ENCODE measurements around the gene BABAM2. TPM values are rescaled to one million over a fixed set of nuclear protein-coding genes. Genes with fewer than 3 reads are reported as not detected.

The BABAM2 gene
- total and polyA plus RNA-seq, 4 donors, result 9.9 to 17.0 (median 13.9) TPM

DNA sequence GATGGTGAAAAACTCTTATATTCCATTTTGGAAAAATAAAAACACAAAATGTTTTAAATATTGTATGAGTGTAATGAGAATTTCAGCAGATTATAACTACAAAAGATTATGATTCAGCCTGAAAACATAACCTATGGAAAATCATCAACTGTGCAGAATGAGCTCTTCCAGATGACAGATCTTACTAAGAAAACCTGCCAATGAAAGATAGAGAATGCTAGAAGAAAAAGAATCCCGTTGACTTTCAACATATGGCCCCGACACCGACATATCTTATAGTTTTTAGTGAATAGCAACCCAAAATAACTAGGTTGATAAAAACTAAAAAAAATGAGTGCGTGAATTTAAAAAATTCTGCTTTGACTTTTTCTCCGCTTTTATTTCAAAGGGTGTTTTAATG, 178.0 kb downstream of the BABAM2 start:
- Histone ChIP-seq H3K4me3 (ENCODE audit: low read depth in 1 of 3, low read length in 3 of 3) (no peak overlapping the region), H3K4me1 (ENCODE audit: control insufficient read depth in 4 of 4, insufficient read depth in 4 of 4, low read length in 3 of 4) (no peaks in the 10 kb centered on the region), H3K27ac (ENCODE audit: low read depth in 1 of 2, low read length in 2 of 2) (no peak overlapping the region), H3K9ac (ENCODE audit: low read depth in 1 of 2, low read length in 2 of 2) (no peak overlapping the region), H3K9me3 (ENCODE audit: control insufficient read depth in 4 of 4, low read length in 3 of 4) (no peaks in the 10 kb centered on the region), H3K27me3 (ENCODE audit: control insufficient read depth in 4 of 4, insufficient read depth in 4 of 4, low read length in 3 of 4) (no peaks in the 10 kb centered on the region), H3K36me3 (ENCODE audit: control insufficient read depth in 4 of 4, insufficient read depth in 3 of 4, low read depth in 1 of 4, low read length in 3 of 4) (no peaks in the 10 kb centered on the region)
- no peak for DNase-seq (ENCODE audit: low spot score)
- TF ChIP-seq EGR1 (IDR thresholded peaks at IDR 0.05; ENCODE audit: low read depth in 2 of 2) (no peak), HNF4A (conservative IDR thresholded peaks at IDR 0.05) (no peak), FOXA2 (IDR thresholded peaks at IDR 0.05) (no peak), NR2F2 (IDR thresholded peaks at IDR 0.05) (no peak), SP1 (IDR thresholded peaks at IDR 0.05) (no peak), TAF1 (conservative IDR thresholded peaks at IDR 0.05) (no peak), GABPA (IDR thresholded peaks at IDR 0.05 in 1 of 2, conservative IDR thresholded peaks at IDR 0.05 in 1 of 2) (no peak)
- TF ChIP-seq, protein P1, sequence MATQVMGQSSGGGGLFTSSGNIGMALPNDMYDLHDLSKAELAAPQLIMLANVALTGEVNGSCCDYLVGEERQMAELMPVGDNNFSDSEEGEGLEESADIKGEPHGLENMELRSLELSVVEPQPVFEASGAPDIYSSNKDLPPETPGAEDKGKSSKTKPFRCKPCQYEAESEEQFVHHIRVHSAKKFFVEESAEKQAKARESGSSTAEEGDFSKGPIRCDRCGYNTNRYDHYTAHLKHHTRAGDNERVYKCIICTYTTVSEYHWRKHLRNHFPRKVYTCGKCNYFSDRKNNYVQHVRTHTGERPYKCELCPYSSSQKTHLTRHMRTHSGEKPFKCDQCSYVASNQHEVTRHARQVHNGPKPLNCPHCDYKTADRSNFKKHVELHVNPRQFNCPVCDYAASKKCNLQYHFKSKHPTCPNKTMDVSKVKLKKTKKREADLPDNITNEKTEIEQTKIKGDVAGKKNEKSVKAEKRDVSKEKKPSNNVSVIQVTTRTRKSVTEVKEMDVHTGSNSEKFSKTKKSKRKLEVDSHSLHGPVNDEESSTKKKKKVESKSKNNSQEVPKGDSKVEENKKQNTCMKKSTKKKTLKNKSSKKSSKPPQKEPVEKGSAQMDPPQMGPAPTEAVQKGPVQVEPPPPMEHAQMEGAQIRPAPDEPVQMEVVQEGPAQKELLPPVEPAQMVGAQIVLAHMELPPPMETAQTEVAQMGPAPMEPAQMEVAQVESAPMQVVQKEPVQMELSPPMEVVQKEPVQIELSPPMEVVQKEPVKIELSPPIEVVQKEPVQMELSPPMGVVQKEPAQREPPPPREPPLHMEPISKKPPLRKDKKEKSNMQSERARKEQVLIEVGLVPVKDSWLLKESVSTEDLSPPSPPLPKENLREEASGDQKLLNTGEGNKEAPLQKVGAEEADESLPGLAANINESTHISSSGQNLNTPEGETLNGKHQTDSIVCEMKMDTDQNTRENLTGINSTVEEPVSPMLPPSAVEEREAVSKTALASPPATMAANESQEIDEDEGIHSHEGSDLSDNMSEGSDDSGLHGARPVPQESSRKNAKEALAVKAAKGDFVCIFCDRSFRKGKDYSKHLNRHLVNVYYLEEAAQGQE (IDR thresholded peaks at IDR 0.05), result no peak
- TF ChIP-seq, protein P2, sequence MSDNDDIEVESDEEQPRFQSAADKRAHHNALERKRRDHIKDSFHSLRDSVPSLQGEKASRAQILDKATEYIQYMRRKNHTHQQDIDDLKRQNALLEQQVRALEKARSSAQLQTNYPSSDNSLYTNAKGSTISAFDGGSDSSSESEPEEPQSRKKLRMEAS (IDR thresholded peaks at IDR 0.05), result no peak
- TF ChIP-seq, protein P3, sequence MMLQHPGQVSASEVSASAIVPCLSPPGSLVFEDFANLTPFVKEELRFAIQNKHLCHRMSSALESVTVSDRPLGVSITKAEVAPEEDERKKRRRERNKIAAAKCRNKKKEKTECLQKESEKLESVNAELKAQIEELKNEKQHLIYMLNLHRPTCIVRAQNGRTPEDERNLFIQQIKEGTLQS (IDR thresholded peaks at IDR 0.05), result no peak
- 98% methylated on average over 5 of the region's 5 CpGs for WGBS

DNA sequence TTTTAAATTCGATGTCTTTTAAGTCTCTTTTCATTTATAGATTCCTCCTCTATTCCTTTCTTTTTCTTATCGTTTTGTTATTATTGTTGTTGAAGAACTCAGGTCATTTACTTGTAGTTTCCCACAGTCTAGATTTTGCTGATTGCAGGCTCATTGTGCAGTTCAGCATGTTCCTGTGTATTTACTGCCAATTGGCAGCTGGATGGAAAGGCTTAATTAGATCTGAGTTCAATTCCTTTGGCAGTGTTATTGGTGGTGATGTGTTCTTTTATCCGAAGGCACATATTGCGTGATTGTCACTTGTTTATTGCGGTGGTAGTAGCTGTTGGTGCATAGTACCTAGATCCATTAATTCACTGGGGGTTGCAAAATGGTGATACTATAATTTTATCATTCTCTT, 180.7 kb downstream of the BABAM2 start:
- 71% methylated on average over 5 of the region's 5 CpGs for WGBS
- Histone ChIP-seq H3K36me3 (ENCODE audit: control insufficient read depth in 4 of 4, insufficient read depth in 3 of 4, low read depth in 1 of 4, low read length in 3 of 4) (no peaks in the 10 kb centered on the region), H3K4me1 (ENCODE audit: control insufficient read depth in 4 of 4, insufficient read depth in 4 of 4, low read length in 3 of 4) (no peaks in the 10 kb centered on the region), H3K27me3 (ENCODE audit: control insufficient read depth in 4 of 4, insufficient read depth in 4 of 4, low read length in 3 of 4) (no peaks in the 10 kb centered on the region), H3K9me3 (ENCODE audit: control insufficient read depth in 4 of 4, low read length in 3 of 4) (no peaks in the 10 kb centered on the region), H3K4me3 (ENCODE audit: low read depth in 1 of 3, low read length in 3 of 3) (no peak overlapping the region), H3K27ac (ENCODE audit: low read depth in 1 of 2, low read length in 2 of 2) (no peak overlapping the region), H3K9ac (ENCODE audit: low read depth in 1 of 2, low read length in 2 of 2) (no peak overlapping the region)
- no peak for DNase-seq (ENCODE audit: low spot score)
- TF ChIP-seq GABPA (IDR thresholded peaks at IDR 0.05 in 1 of 2, conservative IDR thresholded peaks at IDR 0.05 in 1 of 2) (no peak), FOXA1 (IDR thresholded peaks at IDR 0.05) (no peak), TAF1 (conservative IDR thresholded peaks at IDR 0.05) (no peak), RXRA (IDR thresholded peaks at IDR 0.05) (no peak), RAD21 (IDR thresholded peaks at IDR 0.05) (no peak), NR2F2 (IDR thresholded peaks at IDR 0.05) (no peak), EGR1 (IDR thresholded peaks at IDR 0.05; ENCODE audit: low read depth in 2 of 2) (no peak), HNF4G (IDR thresholded peaks at IDR 0.05) (no peak), SP1 (IDR thresholded peaks at IDR 0.05) (no peak), FOXA2 (IDR thresholded peaks at IDR 0.05) (no peak), HNF4A (conservative IDR thresholded peaks at IDR 0.05) (no peak)
- TF ChIP-seq, protein P4, sequence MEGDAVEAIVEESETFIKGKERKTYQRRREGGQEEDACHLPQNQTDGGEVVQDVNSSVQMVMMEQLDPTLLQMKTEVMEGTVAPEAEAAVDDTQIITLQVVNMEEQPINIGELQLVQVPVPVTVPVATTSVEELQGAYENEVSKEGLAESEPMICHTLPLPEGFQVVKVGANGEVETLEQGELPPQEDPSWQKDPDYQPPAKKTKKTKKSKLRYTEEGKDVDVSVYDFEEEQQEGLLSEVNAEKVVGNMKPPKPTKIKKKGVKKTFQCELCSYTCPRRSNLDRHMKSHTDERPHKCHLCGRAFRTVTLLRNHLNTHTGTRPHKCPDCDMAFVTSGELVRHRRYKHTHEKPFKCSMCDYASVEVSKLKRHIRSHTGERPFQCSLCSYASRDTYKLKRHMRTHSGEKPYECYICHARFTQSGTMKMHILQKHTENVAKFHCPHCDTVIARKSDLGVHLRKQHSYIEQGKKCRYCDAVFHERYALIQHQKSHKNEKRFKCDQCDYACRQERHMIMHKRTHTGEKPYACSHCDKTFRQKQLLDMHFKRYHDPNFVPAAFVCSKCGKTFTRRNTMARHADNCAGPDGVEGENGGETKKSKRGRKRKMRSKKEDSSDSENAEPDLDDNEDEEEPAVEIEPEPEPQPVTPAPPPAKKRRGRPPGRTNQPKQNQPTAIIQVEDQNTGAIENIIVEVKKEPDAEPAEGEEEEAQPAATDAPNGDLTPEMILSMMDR (IDR thresholded peaks at IDR 0.05; ENCODE audit: low read depth, low read length, missing input control), result no peak
- TF ChIP-seq, protein P2 (IDR thresholded peaks at IDR 0.05), result no peak
- TF ChIP-seq, protein P5, sequence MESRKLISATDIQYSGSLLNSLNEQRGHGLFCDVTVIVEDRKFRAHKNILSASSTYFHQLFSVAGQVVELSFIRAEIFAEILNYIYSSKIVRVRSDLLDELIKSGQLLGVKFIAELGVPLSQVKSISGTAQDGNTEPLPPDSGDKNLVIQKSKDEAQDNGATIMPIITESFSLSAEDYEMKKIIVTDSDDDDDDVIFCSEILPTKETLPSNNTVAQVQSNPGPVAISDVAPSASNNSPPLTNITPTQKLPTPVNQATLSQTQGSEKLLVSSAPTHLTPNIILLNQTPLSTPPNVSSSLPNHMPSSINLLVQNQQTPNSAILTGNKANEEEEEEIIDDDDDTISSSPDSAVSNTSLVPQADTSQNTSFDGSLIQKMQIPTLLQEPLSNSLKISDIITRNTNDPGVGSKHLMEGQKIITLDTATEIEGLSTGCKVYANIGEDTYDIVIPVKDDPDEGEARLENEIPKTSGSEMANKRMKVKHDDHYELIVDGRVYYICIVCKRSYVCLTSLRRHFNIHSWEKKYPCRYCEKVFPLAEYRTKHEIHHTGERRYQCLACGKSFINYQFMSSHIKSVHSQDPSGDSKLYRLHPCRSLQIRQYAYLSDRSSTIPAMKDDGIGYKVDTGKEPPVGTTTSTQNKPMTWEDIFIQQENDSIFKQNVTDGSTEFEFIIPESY (IDR thresholded peaks at IDR 0.05), result no peak
- TF ChIP-seq, protein P3 (IDR thresholded peaks at IDR 0.05), result no peak
- TF ChIP-seq, protein P1 (IDR thresholded peaks at IDR 0.05), result no peak

All from liver (tissue), 9 donors.